Tibial nerve (tissue), 4 donors: ENCODE data around the gene TEX35. TPM values are rescaled to one million over a fixed set of nuclear protein-coding genes. Genes with fewer than 3 reads are reported as not detected.

ENCODE experiments used
- DNase-seq, 2 donors: peaks; one replicate each; pipeline ENCODE4 v3.0.0-alpha.2; 2019; ENCODE audit warnings: low spot score in 2 of 2
- H3K27ac ChIP-seq, 4 donors: fragments of 200-600 bp; sonication (generic) in 3 of 4; one replicate each; pipeline ENCODE4 v1.5.1; 2017 to 2019; ENCODE audit warnings: mild to moderate bottlenecking in 1 of 4
- H3K27me3 ChIP-seq, 2 donors: fragments of 200-600 bp; sonication (generic) in 1 of 2; one replicate each; pipeline versions ENCODE4 v1.5.1 to v1.6.0; 2017 to 2019
- H3K36me3 ChIP-seq, 3 donors: fragments of 200-600 bp; sonication (generic); one replicate each; pipeline ENCODE4 v1.5.1; 2018 to 2019
- H3K4me1 ChIP-seq, 4 donors: fragments of 200-600 bp; sonication (generic) in 3 of 4; one replicate each; pipeline ENCODE4 v1.5.1; 2017 to 2019
- H3K4me3 ChIP-seq, 4 donors: fragments of 200-600 bp; sonication (generic) in 3 of 4; one replicate each; pipeline ENCODE4 v1.5.1; 2017 to 2019; ENCODE audit warnings: mild to moderate bottlenecking in 1 of 4, moderate library complexity in 1 of 4
- H3K9me3 ChIP-seq, 4 donors: fragments of 200-600 bp; sonication (generic) in 3 of 4; one replicate each; pipeline ENCODE4 v1.5.1; 2017 to 2019
- CTCF ChIP-seq, 5 experiments: fragments of 200-600 bp in 3 of 5; fragments of 450-650 bp in 2 of 5; sonication (generic) in 3 of 5; IDR thresholded peaks; one replicate each; pipeline ENCODE4 v1.5.1; 2016 to 2019; ENCODE audit warnings: antibody characterized with exemption in 5 of 5, mild to moderate bottlenecking in 3 of 5, moderate library complexity in 2 of 5
- EP300 ChIP-seq, 2 donors: sonication (generic); formaldehyde crosslinking; IDR thresholded peaks; one replicate each; pipeline ENCODE4 v1.6.1; 2017; ENCODE audit warnings: antibody characterized with exemption in 2 of 2, mild to moderate bottlenecking in 1 of 2
- POLR2A ChIP-seq, 2 donors: fragments of 450-650 bp; IDR thresholded peaks; one replicate each; pipeline ENCODE4 v1.6.1; 2017; ENCODE audit warnings: antibody characterized with exemption in 2 of 2, mild to moderate bottlenecking in 2 of 2, moderate library complexity in 2 of 2
- whole genome bisulfite sequencing, 2 donors: methylation state at CpG; one replicate each; pipeline ENCODE4 v1.1.5; 2018; 5-methylcytosine and 5-hydroxymethylcytosine counted together
- total RNA-seq, 4 donors: library from RNA; depleted of rRNA; stranded (reverse); fragments of >200 nt; gene quantifications; one replicate each; pipeline ENCODE4 v1.1.0, GENCODE V29; 2016

TEX35 gene
- total RNA-seq, 4 donors from 2014 or later, result 4.2 TPM; not detected in 3

DNA sequence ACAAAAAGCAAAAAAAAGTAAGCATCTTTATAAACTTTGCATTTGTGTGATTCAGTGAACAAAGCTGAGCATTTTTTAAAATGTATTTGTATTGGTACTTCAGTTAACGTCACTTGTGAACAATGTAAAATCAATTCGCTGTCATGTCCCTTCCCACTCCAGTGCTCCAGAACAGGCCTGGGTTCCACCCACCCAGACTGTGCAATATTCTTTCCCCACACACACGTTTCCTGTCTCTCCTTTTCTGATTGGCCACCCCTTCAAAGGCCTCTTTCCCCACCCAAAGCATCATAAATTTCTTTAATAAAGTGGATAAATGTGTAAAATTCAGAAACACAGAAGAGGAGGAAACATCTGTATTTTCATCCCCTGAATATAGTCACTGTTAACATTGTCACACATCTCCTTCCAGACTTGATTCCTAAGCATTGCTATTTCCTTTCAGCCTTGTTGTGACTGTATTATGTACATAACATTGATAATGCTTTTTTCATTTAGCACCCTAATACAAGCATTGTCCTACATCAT is 28.1 kb upstream of the TEX35 start:
- DNase-seq, result no peak
- Histone ChIP-seq H3K4me1 (peaks cover 0 to 22% (median 10%) of the 10 kb centered on the region in 4 donors), H3K4me3 (no peak overlapping the region), H3K27ac (peak overlapping the region in 1 of 4 donors; percentile 22), H3K9me3 (no peaks in the 10 kb centered on the region), H3K36me3 (peaks cover 0 to 6% (median 0%) of the 10 kb centered on the region in 3 donors), H3K27me3 (peaks cover 0 to 8% of the 10 kb centered on the region in 2 donors)
- TF ChIP-seq EP300 (IDR thresholded peaks at IDR 0.05) (no peak), CTCF (IDR thresholded peaks at IDR 0.05) (no peak), POLR2A (IDR thresholded peaks at IDR 0.05) (no peak)
- WGBS, 2 donors, result 42 to 51% methylated on average over 3 of the region's 3 CpGs

GRCh38 chr1:178485541-178485981 is 27.3 kb upstream of the TEX35 start:
- TF ChIP-seq CTCF (IDR thresholded peaks at IDR 0.05) (no peak), POLR2A (IDR thresholded peaks at IDR 0.05) (no peak), EP300 (IDR thresholded peaks at IDR 0.05) (no peak)
- Histone ChIP-seq H3K4me1 (peaks cover 0 to 22% (median 10%) of the 10 kb centered on the region in 4 donors), H3K9me3 (no peaks in the 10 kb centered on the region), H3K27me3 (peaks cover 0 to 8% of the 10 kb centered on the region in 2 donors), H3K4me3 (no peak overlapping the region), H3K36me3 (no peaks in the 10 kb centered on the region), H3K27ac (peak overlapping the region in 1 of 4 donors; percentile 31)
- no peak for DNase-seq
- WGBS, 2 donors, result 46 to 49% methylated on average over 3 of the region's 3 CpGs

DNA sequence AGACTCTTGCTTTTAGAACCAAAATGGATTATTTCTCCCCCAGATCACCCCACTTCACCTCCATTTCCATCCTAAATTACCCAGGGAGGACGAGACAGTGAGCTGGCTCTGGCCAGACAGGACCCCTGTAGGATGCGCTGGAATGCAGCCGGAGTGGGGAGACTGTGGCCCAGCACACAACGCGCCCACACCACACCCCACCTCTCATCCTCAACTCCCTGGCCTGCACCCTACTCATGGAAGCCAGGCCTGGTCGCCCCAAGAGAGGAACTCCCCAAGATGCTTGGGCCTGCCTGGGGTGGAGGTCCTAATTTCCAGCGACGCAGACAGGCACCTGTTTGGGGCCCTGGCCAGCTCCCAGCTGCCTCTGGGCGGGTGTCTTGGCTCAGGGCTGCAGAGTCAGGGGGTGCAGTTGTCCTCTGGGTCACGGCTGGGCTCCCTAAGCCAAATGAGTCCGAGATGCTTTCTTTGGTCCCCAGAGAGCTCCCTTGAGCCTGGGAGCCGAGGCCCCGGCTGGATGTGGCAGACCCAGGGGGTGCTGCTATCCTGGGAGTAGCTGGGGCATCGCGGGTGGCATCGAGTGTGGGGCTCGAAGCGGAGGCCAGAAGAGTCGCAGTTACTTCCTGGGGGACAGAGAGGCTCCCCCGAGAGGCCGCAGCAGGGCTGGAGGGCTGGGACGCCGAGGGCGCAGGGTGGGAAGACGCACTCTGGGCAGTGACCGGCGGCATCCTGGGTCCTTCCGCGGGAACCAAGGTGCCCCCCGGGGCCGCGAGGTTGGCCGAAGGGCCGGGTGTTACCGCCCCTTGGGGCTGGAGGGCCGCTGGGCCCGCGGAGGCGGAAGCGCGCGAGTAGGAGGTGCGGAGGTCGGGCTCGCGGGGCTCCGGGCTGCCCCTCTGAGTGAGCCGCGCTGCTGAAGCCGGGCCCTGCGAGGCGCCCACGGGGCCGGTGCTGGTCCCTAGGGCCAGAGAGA is 26.5 kb upstream of the TEX35 start:
- peaks cover 0 to 22% (median 10%) of the 10 kb centered on the region in 4 donors for H3K4me1 ChIP-seq
- H3K27ac ChIP-seq, result peak overlapping the region in 2 of 4 donors; percentile 13 to 56
- TF ChIP-seq POLR2A (IDR thresholded peaks at IDR 0.05) (no peak), CTCF (IDR thresholded peaks at IDR 0.05) (no peak), EP300 (IDR thresholded peaks at IDR 0.05) (no peak)
- 35 to 54% methylated on average over 28 to 43 of the region's 54 CpGs for WGBS, 2 donors
- no peaks in the 10 kb centered on the region for H3K36me3 ChIP-seq
- H3K27me3 ChIP-seq, result peaks cover 0 to 8% of the 10 kb centered on the region in 2 donors
- DNase-seq, result no peak
- H3K9me3 ChIP-seq, result no peaks in the 10 kb centered on the region
- peak overlapping the region; percentile 12 to 46 (median 31) for H3K4me3 ChIP-seq

- TF ChIP-seq EP300 (IDR thresholded peaks at IDR 0.05) (no peak), POLR2A (IDR thresholded peaks at IDR 0.05) (no peak), CTCF (IDR thresholded peaks at IDR 0.05) (no peak)
- 55 to 79% methylated on average over 7 to 16 of the region's 20 CpGs for WGBS, 2 donors
- no peak for DNase-seq
- H3K4me1 ChIP-seq, result peaks cover 0 to 22% (median 10%) of the 10 kb centered on the region in 4 donors
- no peaks in the 10 kb centered on the region for H3K9me3 ChIP-seq
- H3K36me3 ChIP-seq, result no peaks in the 10 kb centered on the region
- peaks cover 0 to 8% of the 10 kb centered on the region in 2 donors for H3K27me3 ChIP-seq
- H3K4me3 ChIP-seq, result peak overlapping the region; percentile 12 to 46 (median 31)
- peak overlapping the region in 2 of 4 donors; percentile 13 to 56 for H3K27ac ChIP-seq
These were observed 25.8 kb upstream of the TEX35 start for GRCh38 chr1:178487070-178487615.
